Measurements from ENCODE around the gene AGO1.
"Not testable (repeated sequence)": the region's sequence is repeated elsewhere in the genome, so short reads cannot be mapped to it uniquely, and the experiment has no call there.

DNA sequence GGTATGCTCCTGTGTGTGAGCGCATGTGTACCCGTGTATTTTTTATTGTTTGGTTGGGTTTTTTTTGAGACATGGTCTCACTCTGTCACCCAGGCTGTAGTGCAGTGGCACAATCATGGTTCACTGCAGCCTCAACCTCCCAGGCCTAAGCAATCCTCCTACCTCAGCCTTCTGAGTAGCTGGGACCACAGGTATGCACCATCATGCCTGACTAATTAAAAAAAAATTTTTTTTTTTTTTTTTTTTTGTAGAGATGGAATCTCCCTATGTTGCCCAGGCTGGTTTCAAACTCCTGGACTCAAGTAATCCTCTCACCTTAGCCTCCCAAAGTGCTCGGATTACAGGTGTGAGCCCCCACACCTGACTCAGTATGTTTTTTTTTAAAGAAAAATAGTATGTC, 89.6 kb downstream of the AGO1 start:
- TF ChIP-seq, protein P1, sequence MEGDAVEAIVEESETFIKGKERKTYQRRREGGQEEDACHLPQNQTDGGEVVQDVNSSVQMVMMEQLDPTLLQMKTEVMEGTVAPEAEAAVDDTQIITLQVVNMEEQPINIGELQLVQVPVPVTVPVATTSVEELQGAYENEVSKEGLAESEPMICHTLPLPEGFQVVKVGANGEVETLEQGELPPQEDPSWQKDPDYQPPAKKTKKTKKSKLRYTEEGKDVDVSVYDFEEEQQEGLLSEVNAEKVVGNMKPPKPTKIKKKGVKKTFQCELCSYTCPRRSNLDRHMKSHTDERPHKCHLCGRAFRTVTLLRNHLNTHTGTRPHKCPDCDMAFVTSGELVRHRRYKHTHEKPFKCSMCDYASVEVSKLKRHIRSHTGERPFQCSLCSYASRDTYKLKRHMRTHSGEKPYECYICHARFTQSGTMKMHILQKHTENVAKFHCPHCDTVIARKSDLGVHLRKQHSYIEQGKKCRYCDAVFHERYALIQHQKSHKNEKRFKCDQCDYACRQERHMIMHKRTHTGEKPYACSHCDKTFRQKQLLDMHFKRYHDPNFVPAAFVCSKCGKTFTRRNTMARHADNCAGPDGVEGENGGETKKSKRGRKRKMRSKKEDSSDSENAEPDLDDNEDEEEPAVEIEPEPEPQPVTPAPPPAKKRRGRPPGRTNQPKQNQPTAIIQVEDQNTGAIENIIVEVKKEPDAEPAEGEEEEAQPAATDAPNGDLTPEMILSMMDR (IDR thresholded peaks at IDR 0.05) = not testable (repeated sequence)
- not testable (repeated sequence) for TF ChIP-seq POLR2A, POLR2AphosphoS5 (IDR thresholded peaks at IDR 0.05)
